ENCODE results near the gene SHISAL1. TPM values are rescaled to one million over a fixed set of nuclear protein-coding genes. Genes with fewer than 3 reads are reported as not detected.

The SHISAL1 gene
- total and polyA plus RNA-seq, 11 donors: 0.32 to 1.5 (median 0.85) TPM

GRCh38 chr22:44348971-44349560, 36.3 kb upstream of the SHISAL1 start:
- Histone ChIP-seq H3K36me3 (no peaks in the 10 kb centered on the region), H3K4me1 (peaks cover 0 to 8% (median 0%) of the 10 kb centered on the region in 12 donors), H3K4me3 (no peak overlapping the region), H3K27me3 (peaks cover 0 to 9% (median 2%) of the 10 kb centered on the region in 9 donors), H3K27ac (no peak overlapping the region), H3K9me3 (no peaks in the 10 kb centered on the region)
- 63 to 76% (median 73%) methylated on average over 19 of the region's 19 CpGs for WGBS, 4 donors
- ATAC-seq: peak in 1 of 4 donors; percentile 26
- TF ChIP-seq CTCF (IDR thresholded peaks at IDR 0.05) (no peak), POLR2A (IDR thresholded peaks at IDR 0.05) (no peak)
- intact Hi-C loops (cut with DNase I): no loop called here
- DNase-seq: no peak

GRCh38 chr22:44347549-44347948, 34.8 kb upstream of the SHISAL1 start:
- TF ChIP-seq POLR2A (IDR thresholded peaks at IDR 0.05) (no peak), CTCF (IDR thresholded peaks at IDR 0.05) (no peak)
- Histone ChIP-seq H3K27ac (no peak overlapping the region), H3K9me3 (no peaks in the 10 kb centered on the region), H3K4me3 (no peak overlapping the region), H3K4me1 (peaks cover 0 to 8% (median 0%) of the 10 kb centered on the region in 12 donors), H3K27me3 (peaks cover 0 to 9% (median 0%) of the 10 kb centered on the region in 9 donors), H3K36me3 (no peaks in the 10 kb centered on the region)
- intact Hi-C loops (cut with DNase I): no loop called here
- no peak for DNase-seq
- WGBS, 4 donors: 67 to 78% (median 71%) methylated on average over 5 to 6 of the region's 6 CpGs
- peak in 3 of 4 donors; percentile 13 to 68 (median 62) for ATAC-seq

GRCh38 chr22:44347080-44347479, 34.3 kb upstream of the SHISAL1 start:
- intact Hi-C loops (cut with DNase I): no loop called here
- no peaks in the 10 kb centered on the region for H3K9me3 ChIP-seq
- peak in 1 of 4 donors; percentile 9 for ATAC-seq
- TF ChIP-seq CTCF (IDR thresholded peaks at IDR 0.05): no peak
- H3K4me3 ChIP-seq: no peak overlapping the region
- no peak overlapping the region for H3K27ac ChIP-seq
- WGBS, 4 donors: 66 to 86% (median 72%) methylated on average over 10 of the region's 10 CpGs
- peaks cover 0 to 12% (median under 1%) of the 10 kb centered on the region in 12 donors for H3K4me1 ChIP-seq
- no peaks in the 10 kb centered on the region for H3K36me3 ChIP-seq
- no peak for DNase-seq
- peaks cover 0 to 9% (median 0%) of the 10 kb centered on the region in 9 donors for H3K27me3 ChIP-seq

GRCh38 chr22:44345872-44346271, 33.1 kb upstream of the SHISAL1 start:
- Histone ChIP-seq H3K27me3 (peaks cover 0 to 3% (median 0%) of the 10 kb centered on the region in 9 donors), H3K4me1 (peaks cover 0 to 13% (median 1%) of the 10 kb centered on the region in 12 donors), H3K27ac (no peak overlapping the region), H3K36me3 (no peaks in the 10 kb centered on the region), H3K9me3 (no peaks in the 10 kb centered on the region), H3K4me3 (no peak overlapping the region)
- WGBS, 4 donors: 78 to 92% (median 88%) methylated on average over 3 of the region's 3 CpGs
- intact Hi-C loops (cut with DNase I): no loop called here
- TF ChIP-seq CTCF (IDR thresholded peaks at IDR 0.05) (no peak), POLR2A (IDR thresholded peaks at IDR 0.05) (no peak)
- DNase-seq (no peak), ATAC-seq (no peak)
